WI38 (cell line): Measurements from ENCODE around the gene EBP.

Experiments
- H3K4me3 ChIP-seq: 2 replicates; pipeline ENCODE4 v1.5.1; 2011; ENCODE audit warnings: low read depth, mild to moderate bottlenecking, control low read depth, low read length
- CTCF ChIP-seq: IDR thresholded peaks from 2 replicates; pipeline ENCODE4 v1.5.1; 2012; ENCODE audit warnings: low read depth, mild to moderate bottlenecking, control low read depth, low read length

Gene EBP

DNA sequence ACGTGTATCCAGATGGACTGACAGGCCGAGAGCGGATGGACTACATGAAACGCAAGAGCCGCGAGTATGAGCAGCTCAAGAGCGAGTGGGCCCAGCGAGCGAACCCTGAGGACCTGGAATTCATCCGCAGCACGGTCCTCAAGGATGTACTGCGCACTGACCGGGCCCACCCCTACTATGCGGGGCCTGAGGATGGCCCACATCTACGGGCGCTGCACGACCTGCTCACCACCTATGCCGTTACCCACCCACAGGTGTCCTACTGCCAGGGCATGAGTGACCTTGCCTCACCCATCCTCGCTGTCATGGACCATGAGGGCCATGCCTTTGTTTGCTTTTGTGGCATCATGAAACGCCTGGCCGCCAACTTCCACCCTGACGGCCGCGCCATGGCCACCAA lies 38.0 kb downstream of the EBP start:
- H3K4me3 ChIP-seq = no peak overlapping the region
- no peak for TF ChIP-seq CTCF

DNA sequence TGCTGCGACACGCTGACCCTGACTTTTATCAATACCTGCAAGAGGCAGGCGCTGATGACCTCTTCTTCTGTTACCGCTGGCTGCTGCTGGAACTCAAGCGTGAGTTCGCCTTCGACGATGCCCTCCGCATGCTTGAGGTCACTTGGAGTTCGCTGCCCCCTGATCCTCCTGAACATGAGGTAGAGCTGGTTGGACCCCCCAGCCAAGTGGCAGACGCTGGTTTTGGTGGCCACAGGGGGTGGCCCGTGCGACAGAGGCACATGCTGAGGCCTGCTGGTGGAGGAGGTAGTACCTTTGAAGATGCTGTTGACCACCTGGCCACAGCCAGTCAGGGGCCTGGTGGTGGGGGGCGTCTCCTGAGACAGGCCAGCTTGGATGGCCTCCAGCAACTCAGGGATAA lies 38.4 kb downstream of the EBP start:
- no peak overlapping the region for H3K4me3 ChIP-seq
- TF ChIP-seq CTCF = no peak

DNA sequence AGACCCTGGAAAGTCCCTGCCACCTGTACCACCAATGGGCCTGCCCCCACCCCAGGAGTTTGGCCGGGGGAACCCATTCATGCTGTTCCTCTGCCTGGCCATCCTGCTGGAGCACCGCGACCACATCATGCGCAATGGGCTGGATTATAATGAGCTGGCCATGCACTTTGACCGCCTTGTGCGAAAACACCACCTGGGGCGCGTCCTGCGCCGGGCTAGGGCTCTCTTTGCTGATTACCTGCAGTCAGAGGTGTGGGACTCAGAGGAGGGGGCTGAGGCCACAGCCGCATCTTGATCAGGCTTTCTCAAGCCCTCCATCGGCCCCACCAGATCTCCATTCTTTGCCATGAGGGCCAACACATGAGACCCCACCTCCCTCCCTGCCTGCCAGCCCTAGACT lies 39.1 kb downstream of the EBP start:
- TF ChIP-seq CTCF = no peak
- no peak overlapping the region for H3K4me3 ChIP-seq

DNA sequence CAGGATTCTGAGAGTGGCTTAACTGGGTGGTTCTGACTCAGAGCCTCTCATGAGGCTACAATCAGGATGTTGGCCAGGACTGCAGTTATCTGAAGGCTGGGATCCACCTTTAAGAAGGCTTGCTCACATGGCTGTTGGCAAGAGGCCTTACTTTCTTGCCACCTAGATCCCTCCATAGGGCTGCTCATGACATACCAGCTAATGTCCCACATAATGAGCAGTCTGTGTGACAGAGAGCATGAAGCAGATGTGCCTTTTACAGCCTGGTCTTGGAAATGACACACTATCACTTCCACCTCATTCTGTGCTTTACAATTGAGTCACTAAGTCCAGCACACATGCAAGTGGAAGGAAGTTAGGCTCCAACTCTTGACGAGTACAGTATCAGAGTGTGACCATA lies 48.4 kb downstream of the EBP start:
- TF ChIP-seq CTCF = no peak
- H3K4me3 ChIP-seq = no peak overlapping the region

DNA sequence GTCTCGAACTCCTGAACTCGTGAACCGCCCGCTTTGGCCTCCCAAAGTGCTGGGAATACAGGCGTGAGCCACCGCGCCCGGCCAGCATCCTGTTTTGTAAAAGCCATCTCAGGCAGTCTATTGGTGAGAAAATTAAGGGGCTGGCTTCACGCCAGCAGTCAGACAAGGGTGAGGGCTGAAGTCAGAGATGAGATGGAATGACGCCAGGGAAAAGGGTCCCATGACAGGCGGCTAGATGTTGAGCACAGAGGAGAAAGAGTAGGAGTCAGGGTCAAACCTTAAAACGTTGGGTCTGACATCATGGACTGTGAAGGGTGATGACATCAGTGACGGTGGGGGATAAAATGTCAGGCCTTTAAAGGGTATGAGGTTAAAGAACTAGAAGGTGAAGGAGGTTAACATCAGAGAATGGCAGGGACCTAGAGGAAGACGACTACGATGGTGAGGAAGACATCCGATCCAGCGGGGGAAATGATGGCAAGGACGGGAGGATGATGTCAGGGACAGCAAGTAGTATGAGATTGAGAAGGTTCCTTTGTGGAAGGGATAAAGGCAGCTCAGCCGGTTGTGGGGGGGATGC lies 52.2 kb downstream of the EBP start:
- TF ChIP-seq CTCF = no peak
- H3K4me3 ChIP-seq = peak overlapping the region; percentile 67

GRCh38 chrX:48574270-48575266 lies 53.0 kb downstream of the EBP start, which contains the start of gene RBM3:
Gene RBM3, plus strand, starts transcription at chrX:48574484. Its CDS starts 697 bp downstream, at chrX:48575181.
- peak within 1 kb of the TSS; percentile 67 for H3K4me3 ChIP-seq
- no peak for TF ChIP-seq CTCF

DNA sequence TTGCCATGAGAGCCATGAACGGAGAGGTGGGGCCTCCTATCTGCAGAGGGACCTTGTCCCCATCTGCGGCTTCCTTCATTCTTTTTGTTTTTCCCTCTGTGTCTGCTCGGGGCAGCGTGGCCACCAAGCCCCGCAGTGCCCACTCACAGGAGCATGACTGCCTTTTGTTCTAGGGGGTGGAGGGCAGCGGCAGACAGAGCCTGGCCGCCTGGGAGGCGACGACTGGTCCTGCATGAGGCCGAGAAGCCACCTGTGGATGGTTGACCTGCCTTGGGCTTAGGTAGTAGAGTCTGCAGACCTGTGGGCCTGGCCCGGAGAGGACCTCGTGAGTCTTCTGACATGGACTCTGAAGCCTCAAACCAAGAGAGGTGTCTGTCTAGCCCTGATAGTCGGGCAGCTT lies 54.0 kb downstream of the EBP start:
- TF ChIP-seq CTCF = no peak
- H3K4me3 ChIP-seq = peak overlapping the region; percentile 67
